HepG2 (cell line): Measurements from ENCODE around the gene LGR6. TPM values are rescaled to one million over a fixed set of nuclear protein-coding genes. Genes with fewer than 3 reads are reported as not detected.

Source experiments
- ATAC-seq: fragments of 200-7000 bp; cut with Tn5 transposase; 3 replicates; pipeline ENCODE4 v1.9.1; 2020; ENCODE audit warnings: mild to moderate bottlenecking, moderate library complexity
- BruUV-seq: library from RNA; stranded (reverse); fragments of 400-500 nt; replicated peaks from 2 replicates; lab custom pipeline; 2021; lab: Mats Ljungman, UMichigan
- CTCF ChIA-PET: fragments of 300-600 bp; formaldehyde crosslinking; extraction: SDS; loops from one replicate; lab custom pipeline; 2021; ENCODE audit warnings: low total read pairs, inconsistent platforms, low intra/inter-chr PET ratio; lab: Yijun Ruan, JAX
- POLR2A ChIA-PET: fragments of 350-600 bp; sonication (Branson Sonifier 250); formaldehyde crosslinking; loops from one replicate; lab custom pipeline; 2020; ENCODE audit warnings: antibody characterized with exemption, inconsistent platforms; lab: Yijun Ruan, JAX
- DNase-seq: peaks from one replicate; pipeline ENCODE4 v3.0.0-alpha.2; 2015; ENCODE audit warnings: low spot score
- FAIRE-seq: peaks from 3 replicates; lab custom pipeline; 2011; peaks lifted over from hg19 to GRCh38; lab: Jason Lieb, UNC
- H2AFZ ChIP-seq: one replicate; pipeline ENCODE4 v1.6.1; 2011; ENCODE audit warnings: low read length, inconsistent platforms
- H3K27ac ChIP-seq: fragments of 300-600 bp; 3 replicates; pipeline ENCODE4 v1.8.0; 2011; ENCODE audit warnings: mixed run types, mild to moderate bottlenecking, mixed read lengths, low read length, inconsistent platforms; ENCODE audit not compliant: insufficient read depth; ENCODE audit errors: extremely low read length
- H3K27me3 ChIP-seq, 2 experiments: fragments of 200-600 bp in 1 of 2; 2 replicates in 1 of 2; 3 replicates in 1 of 2; pipeline versions ENCODE4 v1.6.0 to v1.8.0; 2011; ENCODE audit warnings: low read length in 2 of 2, mild to moderate bottlenecking in 2 of 2, moderate library complexity in 2 of 2, inconsistent platforms in 1 of 2; ENCODE audit not compliant: insufficient read depth in 2 of 2, control insufficient read depth in 1 of 2
- H3K36me3 ChIP-seq, 2 experiments: fragments of 200-600 bp in 1 of 2; replicated peaks in 1 of 2; 2 replicates in 1 of 2; 3 replicates in 1 of 2; pipeline versions ENCODE4 v1.5.1 to v1.8.0; 2011; ENCODE audit warnings: low read length in 2 of 2, inconsistent platforms in 1 of 2; ENCODE audit not compliant: insufficient read depth in 2 of 2, control insufficient read depth in 1 of 2
- H3K4me1 ChIP-seq: 2 replicates; pipeline ENCODE4 v1.5.1; 2012; ENCODE audit warnings: low read length, inconsistent platforms; ENCODE audit not compliant: insufficient read depth
- H3K4me2 ChIP-seq: 2 replicates; pipeline ENCODE4 v1.6.0; 2011; ENCODE audit warnings: low read depth, low read length, inconsistent platforms
- H3K4me3 ChIP-seq, 3 experiments: fragments of 200-600 bp in 1 of 3; sonication (generic), shearing (Covaris generic) in 1 of 3; replicated peaks in 1 of 3; 2 replicates each; pipeline ENCODE4 v1.5.1; 2011 to 2016; ENCODE audit warnings: low read length in 3 of 3, inconsistent platforms in 2 of 3, low read depth in 2 of 3, mild to moderate bottlenecking in 2 of 3, control low read depth in 1 of 3, mixed read lengths in 1 of 3; ENCODE audit not compliant: insufficient read depth in 1 of 3
- H3K79me2 ChIP-seq: one replicate; pipeline ENCODE4 v1.6.1; 2011; ENCODE audit warnings: low read length, inconsistent platforms; ENCODE audit not compliant: insufficient read depth
- H3K9ac ChIP-seq: 2 replicates; pipeline ENCODE4 v1.6.0; 2011; ENCODE audit warnings: mild to moderate bottlenecking, low read depth, low read length, inconsistent platforms; ENCODE audit not compliant: insufficient read depth
- H3K9me3 ChIP-seq: 2 replicates; pipeline ENCODE4 v1.5.1; 2012; ENCODE audit warnings: mild to moderate bottlenecking, low read length
- H4K20me1 ChIP-seq: 2 replicates; pipeline ENCODE4 v1.6.0; 2011; ENCODE audit warnings: inconsistent platforms, mild to moderate bottlenecking, low read length, moderate library complexity; ENCODE audit not compliant: insufficient read depth
- AHR ChIP-seq: IDR thresholded peaks from 2 replicates; pipeline ENCODE4 v1.6.1; 2018; ENCODE audit warnings: missing genetic modification reagents, missing compliant biosample characterization
- EZH2 ChIP-seq: conservative IDR thresholded peaks from 2 replicates; pipeline ENCODE4 v1.6.1; 2012; ENCODE audit warnings: mild to moderate bottlenecking, low read depth, low read length, moderate library complexity
- FOXA3 ChIP-seq: IDR thresholded peaks from 2 replicates; pipeline ENCODE4 v1.6.1; 2016; ENCODE audit warnings: missing genetic modification reagents, missing compliant biosample characterization
- HES4 ChIP-seq: sonication (generic); formaldehyde crosslinking; IDR thresholded peaks from 2 replicates; pipeline ENCODE4 v1.9.0; 2021; ENCODE audit warnings: mild to moderate bottlenecking, missing genetic modification reagents, borderline replicate concordance
- JUNB ChIP-seq: sonication (generic); formaldehyde crosslinking; IDR thresholded peaks from 2 replicates; pipeline ENCODE4 v1.8.0; 2022; ENCODE audit warnings: missing genetic modification reagents, mild to moderate bottlenecking, borderline replicate concordance
- NR2F6 ChIP-seq, 2 experiments: IDR thresholded peaks; 2 replicates each; pipeline ENCODE4 v1.6.1; 2016; ENCODE audit warnings: antibody characterized with exemption in 1 of 2, mild to moderate bottlenecking in 1 of 2
- PPARG ChIP-seq: conservative IDR thresholded peaks from 2 replicates; pipeline ENCODE4 v1.6.1; 2016; ENCODE audit warnings: missing biosample characterization, missing genetic modification reagents
- SKI ChIP-seq: fragments of 450-650 bp; IDR thresholded peaks from one replicate; pipeline ENCODE4 v1.6.1; 2018; ENCODE audit warnings: mild to moderate bottlenecking; ENCODE audit not compliant: partially characterized antibody
- TOE1 ChIP-seq: sonication (generic); formaldehyde crosslinking; IDR thresholded peaks from 2 replicates; pipeline ENCODE4 v1.4.0; 2020; ENCODE audit warnings: mild to moderate bottlenecking, missing genetic modification reagents
- ZBTB21 ChIP-seq: sonication (generic); formaldehyde crosslinking; IDR thresholded peaks from 2 replicates; pipeline ENCODE4 v1.4.0; 2020; ENCODE audit warnings: missing genetic modification reagents
- ZNF383 ChIP-seq: sonication (generic); formaldehyde crosslinking; IDR thresholded peaks from 2 replicates; pipeline ENCODE4 v1.4.0; 2020; ENCODE audit warnings: missing genetic modification reagents, mild to moderate bottlenecking, borderline replicate concordance
- ZNF530 ChIP-seq: sonication (generic); formaldehyde crosslinking; IDR thresholded peaks from 2 replicates; pipeline ENCODE4 v1.5.0; 2020; ENCODE audit warnings: low read depth, mild to moderate bottlenecking, missing genetic modification reagents
- ZNF556 ChIP-seq: sonication (generic); formaldehyde crosslinking; IDR thresholded peaks from 2 replicates; pipeline ENCODE4 v1.4.0; 2020; ENCODE audit warnings: mild to moderate bottlenecking, missing genetic modification reagents, borderline replicate concordance
- ZNF746 ChIP-seq: sonication (generic); formaldehyde crosslinking; IDR thresholded peaks from 2 replicates; pipeline ENCODE4 v1.8.0; 2022; ENCODE audit warnings: mild to moderate bottlenecking, missing genetic modification reagents
- ZSCAN9 ChIP-seq: IDR thresholded peaks from 2 replicates; pipeline ENCODE4 v1.6.1; 2016; ENCODE audit warnings: borderline replicate concordance
- WGBS: methylation state at CpG from one replicate; pipeline ENCODE4 v1.1.6; 2017; ENCODE audit warnings: low lambda C conversion rate; 5-methylcytosine and 5-hydroxymethylcytosine counted together
- in situ Hi-C: cut with HindIII; loops from 2 replicates; pipeline ENCODE4 v1.10.0; 2017; ENCODE audit warnings: low pct_unique_long_range_greater_than_20kb; ENCODE audit not compliant: extremely low pct_ligation_motif_present
- intact Hi-C: fragments of 100-400 bp; cut with micrococcal nuclease; formaldehyde crosslinking; loops from one replicate; pipeline ENCODE4 v1.10.0; 2022; ENCODE audit not compliant: unreplicated experiment
- polyA plus RNA-seq, 8 experiments: library from polyadenylated mRNA; depleted of rRNA in 3 of 8; stranded (reverse) in 7 of 8; unstranded in 1 of 8; fragments of >200 nt; fragmentation: Illumina TruSeq in 4 of 8; extraction: Trizol in 4 of 8; gene quantifications; 2 replicates each; pipeline versions ENCODE4 v1.2.1 to v1.2.3, GENCODE V29; 2011 to 2016; ENCODE audit warnings: low read depth in 4 of 8, missing spikeins in 1 of 8, mixed read lengths in 1 of 8; ENCODE audit not compliant: insufficient read depth in 1 of 8
- total RNA-seq, 5 experiments: library from RNA; depleted of rRNA; stranded (reverse); fragments of >200 nt; fragmentation: Illumina TruSeq; extraction: Trizol; gene quantifications; 2 replicates each; pipeline ENCODE4 v1.2.3, GENCODE V29; 2016; ENCODE audit warnings: low read depth in 1 of 5
- TF ChIP-seq, protein P1 (sequence below): sonication (generic); formaldehyde crosslinking; IDR thresholded peaks from 2 replicates; pipeline ENCODE4 v1.4.0; 2020; ENCODE audit warnings: missing genetic modification reagents
- TF ChIP-seq, protein P2 (sequence below): IDR thresholded peaks from 2 replicates; pipeline ENCODE4 v1.6.1; 2016
- TF ChIP-seq, protein P3 (sequence below): sonication (generic); formaldehyde crosslinking; IDR thresholded peaks from 2 replicates; pipeline ENCODE4 v1.4.0; 2020; ENCODE audit warnings: missing genetic modification reagents
- TF ChIP-seq, protein P4 (sequence below): sonication (generic); formaldehyde crosslinking; IDR thresholded peaks from 2 replicates; pipeline ENCODE4 v1.5.0; 2020; ENCODE audit warnings: mild to moderate bottlenecking, missing genetic modification reagents, borderline replicate concordance

The LGR6 gene
- total and polyA plus RNA-seq, 2 of the 13 experiments (the other 11 are each of a cell fraction or from before 2014, with no cell fraction given) = 0.07 TPM; not detected in 1

DNA sequence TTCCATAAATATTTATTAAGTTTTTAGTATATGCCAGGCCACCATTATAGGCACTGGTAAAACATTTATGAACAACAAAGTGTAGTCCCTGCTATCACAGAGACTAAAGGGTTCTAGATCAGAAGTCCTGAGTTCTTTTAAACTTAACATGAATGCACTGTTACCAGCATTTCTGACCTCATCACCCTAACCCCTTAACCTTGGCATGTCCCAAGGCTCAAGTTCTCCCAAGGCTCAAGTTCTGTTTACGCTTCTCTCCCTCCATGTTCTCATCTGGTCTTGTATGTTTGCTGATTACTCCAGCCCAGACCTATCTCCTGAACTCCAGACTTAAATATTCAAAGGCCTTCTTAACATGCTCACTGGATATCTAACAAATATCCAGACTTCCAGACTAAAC lies 93.6 kb downstream of the LGR6 start:
- no peak overlapping the region for H3K9ac ChIP-seq
- no peak overlapping the region for H3K4me2 ChIP-seq
- no peak overlapping the region for H3K27ac ChIP-seq
- H3K4me1 ChIP-seq = peaks cover 14% of the 10 kb centered on the region
- in situ Hi-C loops = no loop called here
- no TSS peak for BruUV-seq
- peaks cover 0 to 4% of the 10 kb centered on the region in 2 experiments; a peak in 2 of 5 replicates for H3K27me3 ChIP-seq
- H3K36me3 ChIP-seq = no peaks in the 10 kb centered on the region
- no peak overlapping the region for H3K4me3 ChIP-seq
- H4K20me1 ChIP-seq = no peaks in the 10 kb centered on the region
- POLR2A ChIA-PET = no interaction called here
- intact Hi-C loops = no loop called here
- FAIRE-seq = no peak
- DNase-seq = no peak
- ATAC-seq = no peak
- H2AFZ ChIP-seq = no peak overlapping the region
- TF ChIP-seq, protein P1, sequence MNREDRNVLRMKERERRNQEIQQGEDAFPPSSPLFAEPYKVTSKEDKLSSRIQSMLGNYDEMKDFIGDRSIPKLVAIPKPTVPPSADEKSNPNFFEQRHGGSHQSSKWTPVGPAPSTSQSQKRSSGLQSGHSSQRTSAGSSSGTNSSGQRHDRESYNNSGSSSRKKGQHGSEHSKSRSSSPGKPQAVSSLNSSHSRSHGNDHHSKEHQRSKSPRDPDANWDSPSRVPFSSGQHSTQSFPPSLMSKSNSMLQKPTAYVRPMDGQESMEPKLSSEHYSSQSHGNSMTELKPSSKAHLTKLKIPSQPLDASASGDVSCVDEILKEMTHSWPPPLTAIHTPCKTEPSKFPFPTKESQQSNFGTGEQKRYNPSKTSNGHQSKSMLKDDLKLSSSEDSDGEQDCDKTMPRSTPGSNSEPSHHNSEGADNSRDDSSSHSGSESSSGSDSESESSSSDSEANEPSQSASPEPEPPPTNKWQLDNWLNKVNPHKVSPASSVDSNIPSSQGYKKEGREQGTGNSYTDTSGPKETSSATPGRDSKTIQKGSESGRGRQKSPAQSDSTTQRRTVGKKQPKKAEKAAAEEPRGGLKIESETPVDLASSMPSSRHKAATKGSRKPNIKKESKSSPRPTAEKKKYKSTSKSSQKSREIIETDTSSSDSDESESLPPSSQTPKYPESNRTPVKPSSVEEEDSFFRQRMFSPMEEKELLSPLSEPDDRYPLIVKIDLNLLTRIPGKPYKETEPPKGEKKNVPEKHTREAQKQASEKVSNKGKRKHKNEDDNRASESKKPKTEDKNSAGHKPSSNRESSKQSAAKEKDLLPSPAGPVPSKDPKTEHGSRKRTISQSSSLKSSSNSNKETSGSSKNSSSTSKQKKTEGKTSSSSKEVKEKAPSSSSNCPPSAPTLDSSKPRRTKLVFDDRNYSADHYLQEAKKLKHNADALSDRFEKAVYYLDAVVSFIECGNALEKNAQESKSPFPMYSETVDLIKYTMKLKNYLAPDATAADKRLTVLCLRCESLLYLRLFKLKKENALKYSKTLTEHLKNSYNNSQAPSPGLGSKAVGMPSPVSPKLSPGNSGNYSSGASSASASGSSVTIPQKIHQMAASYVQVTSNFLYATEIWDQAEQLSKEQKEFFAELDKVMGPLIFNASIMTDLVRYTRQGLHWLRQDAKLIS (CRISPR knock-in tag) = no peak
- TF ChIP-seq JUNB (CRISPR knock-in tag) = no peak
- TF ChIP-seq TOE1 (CRISPR knock-in tag) = no peak
- TF ChIP-seq, protein P2, sequence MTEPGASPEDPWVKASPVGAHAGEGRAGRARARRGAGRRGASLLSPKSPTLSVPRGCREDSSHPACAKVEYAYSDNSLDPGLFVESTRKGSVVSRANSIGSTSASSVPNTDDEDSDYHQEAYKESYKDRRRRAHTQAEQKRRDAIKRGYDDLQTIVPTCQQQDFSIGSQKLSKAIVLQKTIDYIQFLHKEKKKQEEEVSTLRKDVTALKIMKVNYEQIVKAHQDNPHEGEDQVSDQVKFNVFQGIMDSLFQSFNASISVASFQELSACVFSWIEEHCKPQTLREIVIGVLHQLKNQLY (CRISPR knock-in tag) = no peak
- TF ChIP-seq SKI = no peak
- TF ChIP-seq PPARG (CRISPR knock-in tag) = no peak
- no peak for TF ChIP-seq ZNF746 (CRISPR knock-in tag)
- TF ChIP-seq ZNF383 = no peak
- TF ChIP-seq ZNF556 (CRISPR knock-in tag) = no peak
- TF ChIP-seq, protein P3, sequence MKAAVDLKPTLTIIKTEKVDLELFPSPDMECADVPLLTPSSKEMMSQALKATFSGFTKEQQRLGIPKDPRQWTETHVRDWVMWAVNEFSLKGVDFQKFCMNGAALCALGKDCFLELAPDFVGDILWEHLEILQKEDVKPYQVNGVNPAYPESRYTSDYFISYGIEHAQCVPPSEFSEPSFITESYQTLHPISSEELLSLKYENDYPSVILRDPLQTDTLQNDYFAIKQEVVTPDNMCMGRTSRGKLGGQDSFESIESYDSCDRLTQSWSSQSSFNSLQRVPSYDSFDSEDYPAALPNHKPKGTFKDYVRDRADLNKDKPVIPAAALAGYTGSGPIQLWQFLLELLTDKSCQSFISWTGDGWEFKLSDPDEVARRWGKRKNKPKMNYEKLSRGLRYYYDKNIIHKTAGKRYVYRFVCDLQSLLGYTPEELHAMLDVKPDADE (CRISPR knock-in tag) = no peak
- TF ChIP-seq HES4 (CRISPR knock-in tag) = no peak
- no peak for TF ChIP-seq ZSCAN9 (CRISPR knock-in tag)
- no peak for TF ChIP-seq ZBTB21 (CRISPR knock-in tag)
- no peak for TF ChIP-seq AHR
- TF ChIP-seq, protein P4, sequence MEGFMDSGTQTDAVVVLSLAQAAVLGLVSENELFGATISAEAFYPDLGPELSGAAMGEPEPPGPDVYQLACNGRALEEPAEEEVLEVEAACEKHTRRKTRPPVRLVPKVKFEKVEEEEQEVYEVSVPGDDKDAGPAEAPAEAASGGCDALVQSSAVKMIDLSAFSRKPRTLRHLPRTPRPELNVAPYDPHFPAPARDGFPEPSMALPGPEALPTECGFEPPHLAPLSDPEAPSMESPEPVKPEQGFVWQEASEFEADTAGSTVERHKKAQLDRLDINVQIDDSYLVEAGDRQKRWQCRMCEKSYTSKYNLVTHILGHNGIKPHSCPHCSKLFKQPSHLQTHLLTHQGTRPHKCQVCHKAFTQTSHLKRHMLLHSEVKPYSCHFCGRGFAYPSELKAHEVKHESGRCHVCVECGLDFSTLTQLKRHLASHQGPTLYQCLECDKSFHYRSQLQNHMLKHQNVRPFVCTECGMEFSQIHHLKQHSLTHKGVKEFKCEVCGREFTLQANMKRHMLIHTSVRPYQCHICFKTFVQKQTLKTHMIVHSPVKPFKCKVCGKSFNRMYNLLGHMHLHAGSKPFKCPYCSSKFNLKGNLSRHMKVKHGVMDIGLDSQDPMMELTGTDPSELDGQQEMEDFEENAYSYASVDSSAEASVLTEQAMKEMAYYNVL (CRISPR knock-in tag) = no peak
- TF ChIP-seq EZH2 = no peak
- no peak for TF ChIP-seq FOXA3
- no peak for TF ChIP-seq ZNF530 (CRISPR knock-in tag)
- no peak for TF ChIP-seq NR2F6 (IDR thresholded peaks at IDR 0.05)
- TF ChIP-seq NR2F6 (CRISPR knock-in tag; IDR thresholded peaks at IDR 0.05) = no peak
- WGBS = 62% methylated on average over 1 of the region's 1 CpG
- CTCF ChIA-PET = no interaction called here
- H3K9me3 ChIP-seq = no peaks in the 10 kb centered on the region
- H3K79me2 ChIP-seq = no peaks in the 10 kb centered on the region
